GM18499 (cell line): ENCODE results near the gene R3HDML.
"Not testable (repeated sequence)": the region's sequence is repeated elsewhere in the genome, so short reads cannot be mapped to it uniquely, and the experiment has no call there.

ENCODE experiments used
- ATAC-seq: cut with Tn5 transposase; IDR thresholded peaks from one replicate; pipeline ENCODE4 v1.9.1; 2021; ENCODE audit warnings: moderate number of reproducible peaks; ENCODE audit not compliant: insufficient read depth, unreplicated experiment

The R3HDML gene

DNA sequence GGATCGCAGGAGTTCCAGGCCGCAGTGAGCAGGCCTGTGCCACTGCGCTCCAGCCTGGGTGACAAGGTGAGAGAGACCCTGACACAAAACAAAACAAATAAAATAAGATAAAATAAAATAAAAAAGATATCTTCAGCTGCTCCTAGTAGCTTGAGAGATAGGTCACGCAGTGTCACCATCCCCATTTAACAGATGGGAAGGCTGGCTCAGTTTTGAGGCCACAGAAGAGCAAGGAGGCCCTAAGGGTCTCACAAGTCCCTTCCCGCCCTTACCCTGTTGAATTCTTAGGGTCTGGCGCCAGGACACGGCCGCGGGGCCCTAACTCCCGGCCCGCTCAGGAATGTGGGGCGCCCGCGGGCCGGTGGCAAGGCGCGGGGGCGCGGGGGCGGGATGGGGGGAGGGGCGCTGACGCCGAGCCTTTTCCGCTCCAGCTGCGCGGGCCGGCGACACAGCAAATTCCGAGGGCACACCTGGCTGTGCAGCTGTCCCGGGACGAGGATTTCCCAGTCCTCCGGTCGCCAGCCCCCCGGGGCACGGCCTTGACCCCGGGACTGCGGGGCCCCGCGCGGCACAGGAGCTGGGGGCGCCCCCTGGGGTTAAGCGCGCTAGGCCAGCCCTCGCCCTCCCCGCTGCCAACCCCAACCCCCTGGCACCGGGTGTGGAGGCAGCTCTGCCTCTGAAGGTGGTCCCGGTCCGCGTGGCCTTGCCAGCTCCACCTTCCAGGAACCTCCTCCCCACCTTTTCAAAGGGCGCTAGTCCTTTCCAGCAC, 10.3 kb upstream of the R3HDML start:
- ATAC-seq: no peak

DNA sequence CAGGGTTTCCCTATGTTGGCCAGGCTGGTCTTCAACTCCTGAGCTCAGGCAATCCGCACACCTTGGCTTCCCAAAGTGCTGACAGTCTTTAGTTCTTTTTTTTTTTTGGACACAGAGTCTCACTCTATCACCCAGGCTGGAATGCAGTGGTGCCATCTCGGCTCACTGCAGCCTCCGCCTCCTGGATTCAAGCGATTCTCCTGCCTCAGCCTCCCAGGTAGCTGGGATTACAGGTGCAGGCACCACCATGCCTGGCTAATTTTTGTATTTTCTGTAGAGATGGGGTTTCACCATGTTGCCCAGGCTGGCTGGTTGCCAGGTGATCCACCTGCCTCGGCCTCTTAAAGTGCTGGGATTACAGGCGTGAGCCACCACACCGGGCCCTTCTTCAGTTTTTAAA, 9.1 kb upstream of the R3HDML start:
- ATAC-seq: not testable (repeated sequence)

DNA sequence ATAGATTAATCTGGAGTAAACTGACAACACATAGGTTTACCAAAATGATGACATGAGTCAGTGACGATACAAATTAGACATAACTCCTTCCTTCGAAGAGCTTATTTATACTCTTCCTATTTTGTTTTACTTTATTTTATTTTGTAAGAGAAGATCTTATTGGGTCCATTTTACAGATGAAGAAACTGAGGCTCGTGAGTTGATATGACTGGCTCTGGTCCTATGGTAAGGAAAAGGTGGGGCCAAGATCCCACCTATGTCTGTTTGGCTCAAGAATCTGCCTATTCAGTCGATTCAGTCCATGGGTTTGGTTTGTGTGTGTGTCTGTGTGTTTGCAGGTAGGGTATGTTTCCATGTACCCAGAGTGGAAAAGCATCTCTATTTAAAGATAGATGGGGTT, 8.4 kb upstream of the R3HDML start:
- no peak for ATAC-seq

DNA sequence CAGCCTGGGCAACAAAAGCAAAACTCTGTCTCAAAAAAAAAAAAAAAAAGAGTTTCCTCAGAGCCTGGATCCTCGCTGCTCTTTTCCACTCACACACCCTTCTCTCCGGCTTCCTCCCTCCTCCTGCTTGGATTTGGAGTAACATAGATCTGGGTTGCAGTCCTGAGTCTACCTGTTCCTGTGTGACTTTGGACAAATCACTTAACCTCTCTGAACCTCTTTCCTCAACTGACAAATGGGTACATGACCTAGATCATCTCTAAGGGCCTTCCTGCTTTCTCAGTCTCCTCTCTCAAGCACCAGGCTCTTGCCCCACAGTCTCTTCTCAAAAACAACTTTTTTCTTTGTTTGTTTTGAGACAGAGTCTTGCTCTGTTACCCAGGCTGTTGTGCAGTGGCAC, 5.6 kb upstream of the R3HDML start:
- ATAC-seq: no peak

DNA sequence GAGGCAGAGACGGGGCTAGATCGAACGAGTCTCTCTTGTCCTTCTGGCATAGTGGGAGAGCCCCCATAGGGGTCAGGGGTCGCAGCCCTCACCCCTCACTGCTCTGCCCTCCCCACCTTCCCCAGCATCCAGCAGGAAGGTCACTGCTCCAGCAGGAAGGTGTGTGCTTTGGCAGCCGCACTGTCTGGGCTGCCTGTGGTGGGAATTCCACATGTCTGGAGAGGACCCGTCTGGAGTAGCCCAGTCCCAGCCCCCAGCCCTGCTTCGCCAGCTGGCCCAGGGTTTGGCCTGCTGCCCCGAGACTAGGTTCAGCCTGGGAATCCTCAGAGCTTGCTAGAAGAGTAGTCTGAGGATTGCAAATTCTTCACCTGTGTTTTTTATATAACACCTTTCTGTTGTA, 2.5 kb upstream of the R3HDML start:
- no peak for ATAC-seq

DNA sequence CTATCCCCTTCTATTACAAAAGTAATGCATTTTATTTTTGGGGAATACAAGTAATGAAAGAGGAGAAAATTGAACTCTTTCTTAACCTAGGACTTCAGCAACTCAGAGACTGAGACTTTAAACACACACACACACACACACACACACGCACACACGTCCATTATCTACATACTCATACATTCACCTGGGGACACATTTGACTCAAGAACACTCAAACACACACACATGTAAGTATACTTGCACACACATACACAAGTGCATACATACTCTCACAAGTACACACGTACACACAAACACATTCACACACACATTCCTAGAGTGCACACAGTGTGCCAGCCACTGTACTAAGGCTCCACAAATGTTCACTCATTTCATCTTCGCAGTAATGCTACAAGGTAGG, 2.1 kb upstream of the R3HDML start:
- ATAC-seq: no peak

DNA sequence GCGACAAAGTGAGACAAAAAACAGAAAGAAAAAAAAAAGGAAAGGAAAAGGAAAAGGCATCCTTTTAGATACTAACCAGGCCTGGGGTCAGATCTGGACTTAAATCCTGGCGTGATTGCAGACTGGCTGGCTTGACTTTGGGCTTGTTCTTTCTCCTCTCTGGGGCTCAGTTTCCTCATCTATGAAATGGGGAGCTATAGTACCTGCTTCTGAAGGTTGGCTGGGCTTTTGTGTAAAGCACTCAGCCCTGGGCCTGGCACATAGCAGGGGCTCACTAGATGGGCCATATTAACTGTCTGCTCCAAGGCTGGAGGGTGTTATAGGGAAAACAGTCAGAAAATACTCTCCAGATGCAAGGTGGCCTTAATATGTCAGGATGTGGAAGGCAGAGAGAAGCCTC, 1.2 kb upstream of the R3HDML start:
- no peak for ATAC-seq

DNA sequence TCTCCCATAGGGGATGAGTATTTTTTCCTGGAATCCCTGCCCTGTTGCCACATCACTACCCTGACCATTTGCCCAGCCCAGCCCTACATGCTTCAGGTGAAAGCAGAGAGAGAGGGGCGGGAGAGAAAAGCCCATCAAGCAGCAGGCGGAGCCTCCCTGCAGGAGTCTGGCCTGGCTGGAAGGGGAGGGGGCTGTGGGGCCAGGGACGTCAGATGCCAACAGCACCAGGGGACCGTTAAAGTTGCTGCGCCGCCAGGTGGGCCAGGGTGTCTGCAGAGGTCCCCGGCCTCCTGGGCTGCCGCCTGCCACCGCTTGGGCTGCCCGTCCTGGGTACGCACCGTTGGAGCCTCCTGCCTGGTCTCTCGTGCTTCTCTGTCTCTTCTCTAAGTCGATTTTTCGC, 757 bp upstream of the R3HDML start:
- no peak for ATAC-seq

DNA sequence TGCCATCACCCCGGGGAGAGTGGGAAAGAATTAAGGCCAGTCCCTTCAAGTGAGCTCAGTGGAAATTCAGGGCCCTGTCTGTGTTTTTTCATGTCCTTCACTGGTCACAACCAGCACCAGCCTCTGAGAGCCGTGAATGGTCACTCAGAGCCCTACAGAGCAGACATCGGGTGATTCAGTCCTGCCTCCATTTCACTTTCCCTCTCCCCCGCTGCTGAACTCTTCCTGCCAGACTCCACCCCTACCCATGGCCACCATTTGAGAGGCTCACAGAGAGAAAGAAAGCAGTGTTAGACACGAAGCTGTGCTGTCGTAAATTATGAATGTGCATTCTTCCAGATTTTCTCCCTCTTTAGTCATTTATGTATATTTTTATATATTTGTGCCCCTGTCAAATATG, 5.4 kb downstream of the R3HDML start:
- no peak for ATAC-seq

DNA sequence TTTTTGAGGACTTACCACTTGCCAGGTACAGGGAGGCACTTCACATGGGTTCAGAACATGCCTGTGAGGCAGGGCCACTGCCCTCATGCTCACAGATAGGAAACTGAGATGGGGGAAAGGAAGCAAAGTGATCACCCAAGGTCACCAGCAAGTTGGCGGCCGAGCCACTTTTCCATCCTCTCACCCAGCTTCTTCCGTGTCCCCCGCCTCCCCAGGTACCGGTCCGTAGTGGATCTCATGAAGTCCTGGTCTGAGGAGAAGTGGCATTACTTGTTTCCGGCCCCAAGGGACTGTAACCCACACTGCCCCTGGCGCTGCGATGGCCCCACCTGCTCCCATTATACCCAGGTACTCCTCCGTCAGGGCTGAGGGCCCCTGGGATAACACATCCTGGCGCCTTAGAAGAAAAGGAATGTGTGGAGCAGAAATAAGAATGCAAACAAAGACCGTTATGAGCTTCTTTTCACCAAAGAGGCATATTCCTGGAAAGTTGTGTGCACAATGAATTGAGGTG, 6.4 kb downstream of the R3HDML start:
- no peak for ATAC-seq

DNA sequence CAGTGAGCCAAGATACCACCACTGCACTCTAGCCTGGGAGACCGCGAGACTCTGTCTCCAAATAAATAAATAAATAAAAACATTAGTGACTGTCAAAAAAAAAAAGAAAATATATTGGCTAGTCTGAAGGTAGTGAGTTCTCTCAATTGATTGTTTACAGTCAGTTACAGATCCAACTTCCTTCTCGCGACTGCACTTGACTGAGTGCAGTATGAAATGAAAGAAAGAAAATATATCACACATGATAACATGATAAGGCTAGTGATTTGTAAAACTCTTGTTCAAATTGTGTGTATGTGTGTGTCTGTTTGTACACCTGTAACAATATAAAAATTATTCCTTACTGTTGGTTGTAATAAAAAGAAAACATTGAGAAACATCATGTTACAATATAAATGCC, 7.9 kb downstream of the R3HDML start:
- ATAC-seq: no peak

DNA sequence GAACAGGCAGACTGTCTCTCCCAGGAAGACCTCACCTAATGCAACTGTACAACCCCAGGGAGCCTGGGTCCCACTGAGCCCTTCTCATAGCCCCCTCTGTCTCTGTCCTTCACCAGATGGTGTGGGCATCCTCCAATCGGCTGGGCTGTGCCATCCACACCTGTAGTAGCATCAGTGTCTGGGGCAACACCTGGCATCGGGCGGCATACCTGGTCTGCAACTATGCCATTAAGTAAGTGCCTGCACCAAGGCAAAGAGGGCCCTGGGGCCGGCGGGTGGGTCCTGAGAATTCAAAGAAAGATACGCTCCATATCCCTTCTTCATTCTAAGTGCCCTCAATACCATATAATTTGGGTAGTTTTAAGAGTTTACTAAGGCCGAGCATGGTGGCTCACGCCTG, 8.3 kb downstream of the R3HDML start:
- ATAC-seq: no peak

DNA sequence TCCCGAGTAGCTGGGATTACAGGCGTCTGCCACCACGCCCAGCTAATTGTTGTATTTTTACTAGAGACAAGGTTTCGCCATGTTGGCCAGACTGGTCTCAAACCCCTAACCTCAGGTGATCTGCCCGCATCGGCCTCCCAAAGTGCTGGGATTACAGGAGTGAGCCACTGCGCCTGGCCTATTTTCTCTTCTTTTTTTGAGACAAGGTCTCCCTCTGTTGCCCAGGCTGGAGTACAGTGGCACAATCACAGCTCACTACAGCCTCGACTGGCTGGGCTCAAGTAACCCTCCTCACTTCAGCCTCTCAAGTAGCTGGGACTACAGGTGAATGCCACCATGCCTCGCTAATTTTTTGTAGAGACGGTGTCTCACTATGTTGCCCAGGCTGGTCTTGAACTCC, 9.1 kb downstream of the R3HDML start:
- not testable (repeated sequence) for ATAC-seq

DNA sequence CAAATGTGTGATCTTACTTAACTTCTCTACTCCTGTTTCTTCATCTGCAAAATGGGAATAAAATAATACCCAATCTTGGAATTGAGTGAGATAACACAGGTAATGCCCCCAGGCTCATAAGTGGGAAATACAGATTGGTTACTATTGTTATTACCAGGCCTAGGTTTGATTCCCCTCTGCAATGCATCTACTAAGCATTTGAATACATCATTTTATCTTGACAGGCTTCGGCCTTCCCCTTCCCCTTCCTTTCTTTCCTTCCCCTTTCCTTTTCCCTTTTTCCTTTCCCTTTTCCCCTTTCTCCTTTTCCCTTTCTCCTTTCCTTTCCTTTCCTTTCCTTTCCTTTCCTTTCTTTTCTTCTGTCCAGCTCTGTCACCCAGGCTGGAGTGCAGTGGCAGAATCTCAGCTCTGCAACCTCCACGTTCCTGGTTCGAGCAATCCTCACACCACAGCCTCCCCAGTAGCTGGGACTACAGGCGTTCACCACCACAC, 11.4 kb downstream of the R3HDML start:
- no peak for ATAC-seq

DNA sequence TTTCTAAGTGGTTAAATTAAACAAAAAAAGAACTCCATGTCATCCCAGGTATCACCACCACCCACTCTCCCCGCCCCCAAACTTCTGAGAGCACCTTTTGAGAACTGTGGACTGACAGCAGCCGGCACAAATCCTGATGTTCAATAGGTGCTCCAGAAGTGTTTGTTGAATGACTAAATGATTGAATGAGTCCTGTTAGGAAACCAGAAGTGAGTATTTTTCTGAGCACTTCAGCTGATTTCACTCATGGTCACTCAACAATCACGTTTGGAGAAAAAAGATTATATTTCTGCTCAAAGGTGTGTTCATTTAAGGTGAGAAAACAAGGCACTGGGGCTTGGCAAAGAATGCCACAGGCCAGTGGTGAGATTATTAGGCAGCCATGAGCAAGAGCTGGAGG, 12.5 kb downstream of the R3HDML start:
- ATAC-seq: no peak

DNA sequence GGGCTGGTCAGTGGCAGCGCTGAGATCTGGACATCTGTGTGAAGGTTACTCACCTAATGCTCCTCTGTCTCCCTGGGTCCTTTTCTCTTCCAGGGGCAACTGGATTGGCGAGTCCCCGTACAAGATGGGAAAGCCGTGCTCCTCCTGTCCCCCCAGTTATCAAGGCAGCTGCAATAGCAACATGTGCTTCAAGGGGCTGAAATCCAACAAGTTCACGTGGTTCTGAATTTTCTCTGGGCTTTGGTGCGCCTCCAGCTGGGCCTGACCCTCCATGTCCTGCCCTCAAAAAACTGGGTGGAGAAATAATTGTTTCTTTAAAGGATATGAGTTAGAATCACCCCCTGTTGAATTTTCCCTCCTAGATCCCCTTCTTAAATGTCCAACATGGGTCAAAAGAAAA, 13.7 kb downstream of the R3HDML start:
- ATAC-seq: no peak

DNA sequence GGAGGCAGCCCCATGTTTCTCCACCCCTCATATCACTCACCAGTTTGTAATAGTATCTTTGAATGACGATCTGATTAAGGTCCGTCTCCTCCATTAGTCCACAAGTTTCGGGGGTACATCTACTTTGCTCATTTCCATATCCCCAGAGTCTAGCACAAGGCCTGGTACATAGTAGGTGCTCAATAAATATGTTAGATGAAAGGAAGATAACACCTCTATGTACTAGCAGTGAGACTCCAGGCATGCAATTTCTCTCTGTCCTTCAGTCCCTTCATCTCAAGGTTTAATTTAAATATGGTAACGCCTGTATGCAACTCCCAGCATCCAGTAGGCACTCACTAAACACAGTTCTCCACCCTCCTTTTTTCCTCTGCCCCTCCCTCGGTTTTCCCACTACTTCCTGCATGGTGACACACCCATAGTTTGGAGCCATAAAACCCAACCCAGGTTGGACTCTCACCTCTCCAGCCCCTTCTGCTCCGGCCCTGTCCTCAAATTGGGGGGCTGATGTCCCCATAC, 18.2 kb downstream of the R3HDML start:
- ATAC-seq: no peak

DNA sequence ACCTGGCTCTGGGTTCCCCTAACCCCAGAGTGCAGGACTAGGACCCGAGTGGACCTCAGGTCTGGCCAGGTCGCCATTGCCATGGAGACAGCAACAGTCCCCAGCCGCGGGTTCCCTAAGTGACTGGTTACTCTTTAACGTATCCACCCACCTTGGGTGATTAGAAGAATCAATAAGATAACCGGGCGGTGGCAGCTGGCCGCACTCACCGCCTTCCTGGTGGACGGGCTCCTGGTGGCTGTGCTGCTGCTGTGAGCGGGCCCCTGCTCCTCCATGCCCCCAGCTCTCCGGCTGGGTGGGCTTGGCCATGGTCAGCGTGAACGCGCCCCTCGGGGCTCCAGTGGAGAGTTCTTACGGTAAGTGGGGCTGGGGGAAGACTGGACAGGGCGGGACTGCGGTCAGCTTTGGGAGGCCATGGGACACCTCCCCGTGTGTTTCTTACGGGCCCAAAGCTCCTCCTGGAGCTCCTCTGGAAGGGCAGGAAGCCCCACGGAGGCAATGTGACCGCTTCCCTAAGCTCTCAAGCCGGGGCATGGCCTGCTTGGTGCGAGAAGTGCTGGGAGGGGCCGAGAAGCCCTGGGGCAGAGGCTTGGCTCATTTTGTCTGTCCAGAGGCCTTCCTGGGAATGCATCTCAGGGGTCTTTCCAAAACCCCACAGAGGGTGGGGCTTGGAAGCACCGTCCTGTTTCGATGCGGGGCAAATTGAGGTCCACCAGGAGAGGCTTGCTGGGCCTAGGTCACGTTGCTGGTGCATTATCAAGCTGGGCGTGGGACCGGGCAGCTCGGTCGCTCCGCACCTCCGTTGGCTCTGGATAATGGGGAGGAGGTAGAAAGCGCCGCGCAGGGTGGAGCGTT, 18.9 kb downstream of the R3HDML start, which contains the start of gene HNF4A:
HNF4A (plus strand) TSS at position 202 of the 855 bp plus-strand sequence; CDS start at position 308, 106 bp downstream.
- ATAC-seq: no peak

DNA sequence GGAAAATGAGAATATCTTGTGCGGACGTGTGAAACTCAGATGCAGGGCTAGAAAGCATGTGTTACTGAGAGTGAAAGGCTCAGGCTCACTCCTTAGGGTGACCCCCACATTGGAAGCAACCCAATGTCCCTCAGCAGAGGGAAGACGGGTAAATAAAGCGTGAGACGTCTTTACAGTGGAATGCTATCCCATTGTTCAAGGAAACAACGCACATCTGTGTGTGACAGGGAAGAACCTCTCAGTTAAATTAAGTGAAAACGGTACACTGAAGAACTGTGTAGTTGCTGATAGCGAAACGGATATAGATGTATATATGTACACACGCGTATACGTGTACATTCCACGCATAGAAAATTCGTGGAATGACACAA, 19.5 kb downstream of the R3HDML start:
- ATAC-seq: no peak

DNA sequence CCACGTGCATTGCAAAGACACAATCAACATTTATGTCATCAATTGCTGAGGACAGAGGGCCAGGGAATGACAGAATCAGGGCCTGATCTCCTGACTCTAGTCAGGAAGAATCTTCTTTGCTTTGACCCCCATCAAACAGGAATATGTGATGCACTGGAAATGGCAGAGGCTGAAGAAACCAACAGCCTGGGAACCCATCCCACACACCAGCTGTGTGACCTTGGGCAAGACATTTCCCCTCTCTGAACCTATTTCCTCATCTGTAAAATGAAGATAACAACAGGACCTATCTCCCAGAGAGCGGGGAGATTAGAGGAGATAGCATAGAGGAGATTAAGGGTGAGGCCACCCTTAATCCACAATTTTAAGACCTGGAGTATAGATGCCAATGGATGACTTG, 20.2 kb downstream of the R3HDML start:
- ATAC-seq: no peak

DNA sequence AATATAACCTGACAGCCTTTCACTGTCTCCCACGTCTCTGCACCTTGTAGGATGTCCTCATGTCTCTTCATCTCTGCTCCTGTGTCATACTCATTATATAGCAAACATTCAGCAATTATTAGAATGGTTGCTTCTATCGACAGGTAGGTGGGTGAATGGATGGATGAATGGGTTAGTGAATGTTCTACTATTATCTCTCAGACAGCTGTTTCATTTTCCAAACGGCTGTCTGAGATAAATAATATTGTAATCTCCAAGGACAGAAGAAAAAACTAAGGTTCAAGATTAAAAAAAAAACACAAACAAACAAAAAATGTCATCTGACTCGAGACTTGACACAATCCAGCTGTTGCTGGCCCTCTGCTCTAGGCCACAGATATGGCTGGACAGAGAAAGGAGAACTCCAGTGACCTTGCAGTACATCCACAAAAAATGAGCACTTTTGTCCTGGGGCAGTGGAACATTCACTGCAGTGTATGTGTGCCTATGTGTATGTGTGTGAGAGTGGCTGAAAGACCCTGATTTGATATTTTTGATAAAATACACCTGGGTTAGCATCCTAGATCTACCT, 20.8 kb downstream of the R3HDML start:
- ATAC-seq: no peak
